ENCODE measurements around the gene HSPB6. TPM values are rescaled to one million over a fixed set of nuclear protein-coding genes. Genes with fewer than 3 reads are reported as not detected.

The HSPB6 gene
- total RNA-seq, 1 donor from 2014 or later = 0.64 TPM

GRCh38 chr19:35739275-35740107 lies 17.3 kb downstream of the HSPB6 start:
- peak overlapping the region; percentile 84 for H3K4me3 Mint-ChIP-seq (ENCODE audit: unreplicated experiment)
- DNase-seq (ENCODE audit: extremely low spot score, unreplicated experiment) = no peak
- no peaks in the 10 kb centered on the region for H3K27me3 Mint-ChIP-seq (ENCODE audit: unreplicated experiment)
- peaks cover 13% of the 10 kb centered on the region for H3K4me1 Mint-ChIP-seq (ENCODE audit: unreplicated experiment)
- no peaks in the 10 kb centered on the region for H3K9me3 Mint-ChIP-seq (ENCODE audit: unreplicated experiment)
- TF ChIP-seq CTCF (IDR thresholded peaks at IDR 0.05) = no peak
- H3K27ac Mint-ChIP-seq (ENCODE audit: unreplicated experiment) = no peak overlapping the region
- H3K36me3 Mint-ChIP-seq (ENCODE audit: unreplicated experiment) = peaks cover 33% of the 10 kb centered on the region

DNA sequence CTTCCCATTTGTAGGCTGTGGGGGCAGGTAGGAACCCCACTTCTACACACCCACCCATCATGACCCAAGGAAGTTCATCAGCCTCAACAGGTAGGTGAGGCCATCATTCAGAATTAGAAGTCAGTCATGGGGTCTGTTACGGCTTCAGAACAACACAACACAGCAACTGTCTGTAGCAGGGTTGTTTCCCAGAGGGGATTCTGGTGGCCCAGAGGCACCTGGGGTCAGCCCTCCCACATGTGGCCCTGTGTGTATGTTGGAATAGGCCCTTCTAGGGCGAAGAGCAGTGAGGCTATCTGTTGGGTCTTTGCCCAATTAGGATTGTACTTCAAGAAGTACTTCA lies 18.0 kb downstream of the HSPB6 start:
- H3K27me3 Mint-ChIP-seq (ENCODE audit: unreplicated experiment) = no peaks in the 10 kb centered on the region
- no peak overlapping the region for H3K4me3 Mint-ChIP-seq (ENCODE audit: unreplicated experiment)
- H3K9me3 Mint-ChIP-seq (ENCODE audit: unreplicated experiment) = no peaks in the 10 kb centered on the region
- no peak for DNase-seq (ENCODE audit: extremely low spot score, unreplicated experiment)
- no peak for TF ChIP-seq CTCF (IDR thresholded peaks at IDR 0.05)
- peaks cover 10% of the 10 kb centered on the region for H3K4me1 Mint-ChIP-seq (ENCODE audit: unreplicated experiment)
- H3K27ac Mint-ChIP-seq (ENCODE audit: unreplicated experiment) = no peak overlapping the region
- H3K36me3 Mint-ChIP-seq (ENCODE audit: unreplicated experiment) = peaks cover 39% of the 10 kb centered on the region

GRCh38 chr19:35738021-35738886 lies 18.6 kb downstream of the HSPB6 start:
- no peak for TF ChIP-seq CTCF (IDR thresholded peaks at IDR 0.05)
- Mint-ChIP-seq H3K4me1 (ENCODE audit: unreplicated experiment) (peaks cover 10% of the 10 kb centered on the region), H3K36me3 (ENCODE audit: unreplicated experiment) (peaks cover 39% of the 10 kb centered on the region), H3K27ac (ENCODE audit: unreplicated experiment) (no peak overlapping the region), H3K27me3 (ENCODE audit: unreplicated experiment) (no peaks in the 10 kb centered on the region), H3K9me3 (ENCODE audit: unreplicated experiment) (no peaks in the 10 kb centered on the region), H3K4me3 (ENCODE audit: unreplicated experiment) (no peak overlapping the region)
- no peak for DNase-seq (ENCODE audit: extremely low spot score, unreplicated experiment)

- Mint-ChIP-seq H3K4me1 (ENCODE audit: unreplicated experiment) (peaks cover 8% of the 10 kb centered on the region), H3K36me3 (ENCODE audit: unreplicated experiment) (peaks cover 35% of the 10 kb centered on the region), H3K27ac (ENCODE audit: unreplicated experiment) (peak overlapping the region; percentile 31), H3K9me3 (ENCODE audit: unreplicated experiment) (no peaks in the 10 kb centered on the region), H3K27me3 (ENCODE audit: unreplicated experiment) (no peaks in the 10 kb centered on the region), H3K4me3 (ENCODE audit: unreplicated experiment) (no peak overlapping the region)
- no peak for TF ChIP-seq CTCF (IDR thresholded peaks at IDR 0.05)
- no peak for DNase-seq (ENCODE audit: extremely low spot score, unreplicated experiment)
These were observed 19.6 kb downstream of the HSPB6 start for GRCh38 chr19:35736913-35737886.
